ENCODE results near the gene SETD6. TPM values are rescaled to one million over a fixed set of nuclear protein-coding genes. Genes with fewer than 3 reads are reported as not detected.
"Not testable (repeated sequence)": the region's sequence is repeated elsewhere in the genome, so short reads cannot be mapped to it uniquely, and the experiment has no call there.

SETD6 gene
- total RNA-seq, 4 donors from 2014 or later = 18.2 to 27.5 (median 22.0) TPM

GRCh38 chr16:58490065-58490464, 25.3 kb upstream of the SETD6 start:
- DNase-seq (ENCODE audit: extremely low spot score) = no peak
- intact Hi-C loops (cut with DNase I) = no loop called here

GRCh38 chr16:58490539-58490938, 24.8 kb upstream of the SETD6 start:
- not testable (repeated sequence) for H3K9me3 ChIP-seq
- H3K4me1 ChIP-seq = peaks cover 15 to 37% (median 18%) of the 10 kb centered on the region in 4 donors

More at GRCh38 chr16:58490065-58490464, 25.3 kb upstream of the SETD6 start:
- H3K9me3 ChIP-seq = no peaks in the 10 kb centered on the region
- no peak overlapping the region for H3K27ac ChIP-seq (replicated peaks in 1 of 4)
- no peaks in the 10 kb centered on the region for H3K27me3 ChIP-seq
- no peak overlapping the region for H3K4me3 ChIP-seq
- WGBS = 100% methylated on average over 2 of the region's 4 CpGs
- peaks cover 0 to 26% (median 0%) of the 10 kb centered on the region in 4 donors for H3K36me3 ChIP-seq
- peaks cover 13 to 37% (median 18%) of the 10 kb centered on the region in 4 donors for H3K4me1 ChIP-seq
- TF ChIP-seq POLR2A (IDR thresholded peaks at IDR 0.05; ENCODE audit: low read depth) (no peak), POLR2AphosphoS5 (IDR thresholded peaks at IDR 0.05) (no peak), EP300 (IDR thresholded peaks at IDR 0.05) (no peak), CTCF (IDR thresholded peaks at IDR 0.05) (no peak)

GRCh38 chr16:58492066-58492465, 23.3 kb upstream of the SETD6 start:
- TF ChIP-seq EP300 (IDR thresholded peaks at IDR 0.05) = no peak
- Histone ChIP-seq H3K9me3 (no peaks in the 10 kb centered on the region), H3K4me3 (no peak overlapping the region), H3K36me3 (peaks cover 0 to 26% (median 0%) of the 10 kb centered on the region in 4 donors), H3K27ac (replicated peaks in 1 of 4) (no peak overlapping the region), H3K27me3 (no peaks in the 10 kb centered on the region), H3K4me1 (peaks cover 20 to 35% (median 23%) of the 10 kb centered on the region in 4 donors)
- DNase-seq (ENCODE audit: extremely low spot score) = no peak
- WGBS = 88% methylated on average over 4 of the region's 4 CpGs
- intact Hi-C loops (cut with DNase I) = no loop called here

More at GRCh38 chr16:58490539-58490938, 24.8 kb upstream of the SETD6 start:
- WGBS = 91% methylated on average over 6 of the region's 8 CpGs
- H3K4me3 ChIP-seq; H3K27ac ChIP-seq (replicated peaks in 1 of 4); H3K27me3 ChIP-seq; DNase-seq (ENCODE audit: extremely low spot score); intact Hi-C loops (cut with DNase I): not testable (repeated sequence)
- H3K36me3 ChIP-seq = peaks cover 0 to 26% (median 0%) of the 10 kb centered on the region in 4 donors

GRCh38 chr16:58492735-58493134, 22.6 kb upstream of the SETD6 start:
- no peak overlapping the region for H3K27ac ChIP-seq (replicated peaks in 1 of 4)
- 67% methylated on average over 5 of the region's 5 CpGs for WGBS
- TF ChIP-seq CTCF (IDR thresholded peaks at IDR 0.05) (no peak), POLR2A (IDR thresholded peaks at IDR 0.05; ENCODE audit: low read depth) (no peak), POLR2AphosphoS5 (IDR thresholded peaks at IDR 0.05) (no peak), EP300 (IDR thresholded peaks at IDR 0.05) (no peak)

GRCh38 chr16:58493756-58494431, 21.4 kb upstream of the SETD6 start:
- Histone ChIP-seq H3K9me3 (no peaks in the 10 kb centered on the region), H3K36me3 (peaks cover 0 to 26% (median 0%) of the 10 kb centered on the region in 4 donors), H3K27ac (replicated peaks in 1 of 4) (no peak overlapping the region), H3K27me3 (no peaks in the 10 kb centered on the region), H3K4me3 (no peak overlapping the region), H3K4me1 (peaks cover 12 to 25% (median 14%) of the 10 kb centered on the region in 4 donors)
- WGBS = 90% methylated on average over 12 of the region's 20 CpGs
- TF ChIP-seq POLR2A (IDR thresholded peaks at IDR 0.05; ENCODE audit: low read depth) (no peak), CTCF (IDR thresholded peaks at IDR 0.05) (no peak), POLR2AphosphoS5 (IDR thresholded peaks at IDR 0.05) (no peak), EP300 (IDR thresholded peaks at IDR 0.05) (no peak)
- no peak for DNase-seq (ENCODE audit: extremely low spot score)
- intact Hi-C loops (cut with DNase I) = no loop called here

More at GRCh38 chr16:58492735-58493134, 22.6 kb upstream of the SETD6 start:
- Histone ChIP-seq H3K36me3 (peaks cover 0 to 26% (median 0%) of the 10 kb centered on the region in 4 donors), H3K9me3 (no peaks in the 10 kb centered on the region), H3K27me3 (no peaks in the 10 kb centered on the region), H3K4me1 (peaks cover 15 to 31% (median 18%) of the 10 kb centered on the region in 4 donors), H3K4me3 (no peak overlapping the region)
- no peak for DNase-seq (ENCODE audit: extremely low spot score)
- intact Hi-C loops (cut with DNase I) = no loop called here

Measured in esophagus muscularis mucosa (tissue), 4 donors.